HepG2 (cell line): ENCODE data around the gene MTA1. TPM values are rescaled to one million over a fixed set of nuclear protein-coding genes. Genes with fewer than 3 reads are reported as not detected.
A peak's percentile ranks its signal among the peaks of the same experiment; 100 is the strongest.

Experiments
- ARNT2 ChIP-seq: sonication (generic); formaldehyde crosslinking; IDR thresholded peaks from 2 replicates; pipeline ENCODE4 v1.8.0; 2022; ENCODE audit warnings: mild to moderate bottlenecking, low read depth, missing genetic modification reagents, moderate library complexity
- ASH2L ChIP-seq: fragments of 300-600, 200-600 bp; sonication (generic); IDR thresholded peaks from 2 replicates; pipeline ENCODE4 v1.7.0; 2017; ENCODE audit warnings: low read depth, mild to moderate bottlenecking, moderate library complexity, mixed read lengths, low read length; ENCODE audit not compliant: insufficient read length
- CHD4 ChIP-seq: fragments of 200-600 bp; sonication (generic); IDR thresholded peaks from 2 replicates; pipeline ENCODE4 v1.7.0; 2017; ENCODE audit warnings: mild to moderate bottlenecking, low read length, borderline replicate concordance
- ELF4 ChIP-seq: sonication (generic); formaldehyde crosslinking; IDR thresholded peaks from 2 replicates; pipeline ENCODE4 v1.5.0; 2020; ENCODE audit warnings: missing genetic modification reagents, mild to moderate bottlenecking, moderate library complexity, borderline replicate concordance
- MIXL1 ChIP-seq: IDR thresholded peaks from 2 replicates; pipeline ENCODE4 v1.6.1; 2016
- MXI1 ChIP-seq: IDR thresholded peaks from 3 replicates; pipeline ENCODE4 v1.6.1; 2012; ENCODE audit warnings: low read depth, low read length, inconsistent platforms, borderline replicate concordance
- SOX13 ChIP-seq, 3 experiments: fragments of 450-650 bp in 1 of 3; sonication (generic) in 1 of 3; formaldehyde crosslinking in 1 of 3; IDR thresholded peaks in 2 of 3; conservative IDR thresholded peaks in 1 of 3; 2 replicates each; pipeline versions ENCODE4 v1.5.0 to v1.6.1; 2016 to 2020; ENCODE audit warnings: antibody characterized with exemption in 1 of 3, mild to moderate bottlenecking in 1 of 3, missing compliant biosample characterization in 1 of 3, missing genetic modification reagents in 1 of 3, moderate library complexity in 1 of 3
- ZBTB1 ChIP-seq: sonication (generic); formaldehyde crosslinking; IDR thresholded peaks from 2 replicates; pipeline ENCODE4 v1.4.0; 2020; ENCODE audit warnings: missing genetic modification reagents, borderline replicate concordance
- ZBTB38 ChIP-seq: sonication (generic); formaldehyde crosslinking; IDR thresholded peaks from 2 replicates; pipeline ENCODE4 v1.5.1; 2020; ENCODE audit warnings: mild to moderate bottlenecking, missing genetic modification reagents
- ZNF703 ChIP-seq: sonication (generic); formaldehyde crosslinking; IDR thresholded peaks from 2 replicates; pipeline ENCODE4 v1.5.1; 2020; ENCODE audit warnings: missing genetic modification reagents, mild to moderate bottlenecking, moderate library complexity, borderline replicate concordance
- ZSCAN20 ChIP-seq: sonication (generic); formaldehyde crosslinking; IDR thresholded peaks from 2 replicates; pipeline ENCODE4 v1.4.0; 2020; ENCODE audit warnings: missing genetic modification reagents, mild to moderate bottlenecking, borderline replicate concordance
- polyA plus RNA-seq, 8 experiments: library from polyadenylated mRNA; depleted of rRNA in 3 of 8; stranded (reverse) in 7 of 8; unstranded in 1 of 8; fragments of >200 nt; fragmentation: Illumina TruSeq in 4 of 8; extraction: Trizol in 4 of 8; gene quantifications; 2 replicates each; pipeline versions ENCODE4 v1.2.1 to v1.2.3, GENCODE V29; 2011 to 2016; ENCODE audit warnings: low read depth in 4 of 8, missing spikeins in 1 of 8, mixed read lengths in 1 of 8; ENCODE audit not compliant: insufficient read depth in 1 of 8
- total RNA-seq, 5 experiments: library from RNA; depleted of rRNA; stranded (reverse); fragments of >200 nt; fragmentation: Illumina TruSeq; extraction: Trizol; gene quantifications; 2 replicates each; pipeline ENCODE4 v1.2.3, GENCODE V29; 2016; ENCODE audit warnings: low read depth in 1 of 5
- TF ChIP-seq, protein P1 (sequence below), 2 experiments: sonication (generic) in 1 of 2; formaldehyde crosslinking in 1 of 2; IDR thresholded peaks; 2 replicates each; pipeline versions ENCODE4 v1.6.1 to v1.9.0; 2014 to 2022; ENCODE audit warnings: antibody characterized with exemption in 1 of 2, borderline replicate concordance in 1 of 2, inconsistent platforms in 1 of 2, low read depth in 1 of 2, missing genetic modification reagents in 1 of 2
- TF ChIP-seq, protein P2 (sequence below): sonication (generic); formaldehyde crosslinking; IDR thresholded peaks from 2 replicates; pipeline ENCODE4 v1.4.0; 2020; ENCODE audit warnings: missing genetic modification reagents
- TF ChIP-seq, protein P3 (sequence below): IDR thresholded peaks from 2 replicates; pipeline ENCODE4 v1.6.1; 2016
- TF ChIP-seq, protein P4 (sequence below): sonication (generic); formaldehyde crosslinking; IDR thresholded peaks from 2 replicates; pipeline ENCODE4 v1.5.0; 2020; ENCODE audit warnings: missing genetic modification reagents

Gene MTA1
- total and polyA plus RNA-seq, 2 of the 13 experiments (the other 11 are each of a cell fraction or from before 2014, with no cell fraction given): 35.2 to 85.8 TPM

DNA sequence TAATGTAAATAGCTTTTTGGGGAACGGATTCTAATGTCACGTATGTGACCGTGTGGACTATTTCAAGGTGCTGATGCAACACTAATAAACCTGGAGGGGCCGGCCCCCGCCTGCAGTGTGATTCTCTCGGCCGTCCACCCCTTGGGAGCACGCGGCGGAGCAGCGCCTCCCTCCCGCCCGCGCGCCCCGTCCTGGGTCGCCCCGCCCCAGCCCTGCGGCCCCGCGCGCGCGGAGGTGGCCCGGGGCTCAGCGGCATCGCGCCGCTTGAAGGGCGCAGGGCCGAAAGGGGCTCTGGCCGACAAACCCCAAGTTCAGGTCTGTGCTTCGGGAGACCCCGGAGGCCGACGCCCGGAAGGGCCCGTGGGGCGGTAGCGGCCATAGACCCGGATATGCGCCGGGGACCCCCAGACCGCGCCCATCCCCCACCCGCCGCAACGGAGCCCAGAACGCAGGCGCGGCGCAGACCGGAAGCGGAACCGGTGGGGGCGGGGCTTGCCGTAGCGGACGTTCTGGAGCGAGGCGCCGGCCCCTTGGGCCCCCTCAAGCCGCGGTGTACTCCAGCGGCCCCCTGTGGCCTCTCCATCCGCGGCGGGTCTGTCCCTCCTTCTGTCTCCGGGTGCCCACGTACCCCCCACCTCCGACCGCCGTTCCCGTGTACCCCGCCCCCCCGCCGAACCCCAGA is 21.4 kb upstream of the MTA1 start, which contains the start of gene TEX22 (continued):
- TF ChIP-seq, protein P1, sequence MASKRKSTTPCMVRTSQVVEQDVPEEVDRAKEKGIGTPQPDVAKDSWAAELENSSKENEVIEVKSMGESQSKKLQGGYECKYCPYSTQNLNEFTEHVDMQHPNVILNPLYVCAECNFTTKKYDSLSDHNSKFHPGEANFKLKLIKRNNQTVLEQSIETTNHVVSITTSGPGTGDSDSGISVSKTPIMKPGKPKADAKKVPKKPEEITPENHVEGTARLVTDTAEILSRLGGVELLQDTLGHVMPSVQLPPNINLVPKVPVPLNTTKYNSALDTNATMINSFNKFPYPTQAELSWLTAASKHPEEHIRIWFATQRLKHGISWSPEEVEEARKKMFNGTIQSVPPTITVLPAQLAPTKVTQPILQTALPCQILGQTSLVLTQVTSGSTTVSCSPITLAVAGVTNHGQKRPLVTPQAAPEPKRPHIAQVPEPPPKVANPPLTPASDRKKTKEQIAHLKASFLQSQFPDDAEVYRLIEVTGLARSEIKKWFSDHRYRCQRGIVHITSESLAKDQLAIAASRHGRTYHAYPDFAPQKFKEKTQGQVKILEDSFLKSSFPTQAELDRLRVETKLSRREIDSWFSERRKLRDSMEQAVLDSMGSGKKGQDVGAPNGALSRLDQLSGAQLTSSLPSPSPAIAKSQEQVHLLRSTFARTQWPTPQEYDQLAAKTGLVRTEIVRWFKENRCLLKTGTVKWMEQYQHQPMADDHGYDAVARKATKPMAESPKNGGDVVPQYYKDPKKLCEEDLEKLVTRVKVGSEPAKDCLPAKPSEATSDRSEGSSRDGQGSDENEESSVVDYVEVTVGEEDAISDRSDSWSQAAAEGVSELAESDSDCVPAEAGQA (IDR thresholded peaks at IDR 0.05; ENCODE audit: low read depth): peak; percentile 60; the same call in 1 of the 2 replicates
- TF ChIP-seq, protein P1 (CRISPR knock-in tag; IDR thresholded peaks at IDR 0.05; ENCODE audit: borderline replicate concordance): peak; percentile 71; the same call in 1 of the 2 replicates
- TF ChIP-seq MXI1 (no peak; the same call in 2 of the 3 replicates), ARNT2 (CRISPR knock-in tag) (peak; percentile 59; the same call in 1 of the 2 replicates), ZBTB1 (CRISPR knock-in tag) (no peak), ZBTB38 (peak; percentile 55; the same call in 1 of the 2 replicates), ASH2L (peak; percentile 78), SOX13 (IDR thresholded peaks at IDR 0.05) (no peak; the same call in 1 of the 2 replicates), SOX13 (CRISPR knock-in tag; conservative IDR thresholded peaks at IDR 0.05 in 1 of 2, IDR thresholded peaks at IDR 0.05 in 1 of 2) (peak in 1 of 2 experiments; percentile 49; a peak in 2 of 4 replicates), ELF4 (CRISPR knock-in tag) (no peak), ZNF703 (CRISPR knock-in tag) (no peak), CHD4 (no peak), ZSCAN20 (CRISPR knock-in tag) (no peak), MIXL1 (CRISPR knock-in tag) (0 out of 2 replicates have a peak, but pooled peaks have one; percentile 13)
- TF ChIP-seq, protein P2, sequence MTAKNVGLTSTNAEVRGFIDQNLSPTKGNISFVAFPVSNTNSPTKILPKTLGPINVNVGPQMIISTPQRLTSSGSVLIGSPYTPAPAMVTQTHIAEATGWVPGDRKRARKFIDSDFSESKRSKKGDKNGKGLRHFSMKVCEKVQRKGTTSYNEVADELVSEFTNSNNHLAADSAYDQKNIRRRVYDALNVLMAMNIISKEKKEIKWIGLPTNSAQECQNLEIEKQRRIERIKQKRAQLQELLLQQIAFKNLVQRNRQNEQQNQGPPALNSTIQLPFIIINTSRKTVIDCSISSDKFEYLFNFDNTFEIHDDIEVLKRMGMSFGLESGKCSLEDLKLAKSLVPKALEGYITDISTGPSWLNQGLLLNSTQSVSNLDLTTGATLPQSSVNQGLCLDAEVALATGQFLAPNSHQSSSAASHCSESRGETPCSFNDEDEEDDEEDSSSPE (CRISPR knock-in tag): peak; percentile 56
- TF ChIP-seq, protein P3, sequence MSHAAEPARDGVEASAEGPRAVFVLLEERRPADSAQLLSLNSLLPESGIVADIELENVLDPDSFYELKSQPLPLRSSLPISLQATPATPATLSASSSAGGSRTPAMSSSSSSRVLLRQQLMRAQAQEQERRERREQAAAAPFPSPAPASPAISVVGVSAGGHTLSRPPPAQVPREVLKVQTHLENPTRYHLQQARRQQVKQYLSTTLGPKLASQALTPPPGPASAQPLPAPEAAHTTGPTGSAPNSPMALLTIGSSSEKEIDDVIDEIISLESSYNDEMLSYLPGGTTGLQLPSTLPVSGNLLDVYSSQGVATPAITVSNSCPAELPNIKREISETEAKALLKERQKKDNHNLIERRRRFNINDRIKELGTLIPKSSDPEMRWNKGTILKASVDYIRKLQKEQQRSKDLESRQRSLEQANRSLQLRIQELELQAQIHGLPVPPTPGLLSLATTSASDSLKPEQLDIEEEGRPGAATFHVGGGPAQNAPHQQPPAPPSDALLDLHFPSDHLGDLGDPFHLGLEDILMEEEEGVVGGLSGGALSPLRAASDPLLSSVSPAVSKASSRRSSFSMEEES (CRISPR knock-in tag): peak; percentile 10; the same call in 1 of the 2 replicates
- TF ChIP-seq, protein P4, sequence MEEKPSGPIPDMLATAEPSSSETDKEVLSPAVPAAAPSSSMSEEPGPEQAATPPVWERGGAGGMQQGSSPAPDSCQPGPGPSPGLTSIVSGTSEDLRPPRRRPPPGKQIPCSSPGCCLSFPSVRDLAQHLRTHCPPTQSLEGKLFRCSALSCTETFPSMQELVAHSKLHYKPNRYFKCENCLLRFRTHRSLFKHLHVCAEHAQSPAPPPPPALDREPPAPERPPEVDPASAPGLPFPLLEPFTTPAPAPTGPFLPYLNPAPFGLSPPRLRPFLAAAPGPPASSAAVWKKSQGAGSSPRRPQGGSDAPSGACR (CRISPR knock-in tag): 0 out of 2 replicates have a peak, but pooled peaks have one; percentile 20
